HG02642 (cell line): Measurements from ENCODE around the gene GLIPR1.
"Not testable (repeated sequence)": the region's sequence is repeated elsewhere in the genome, so short reads cannot be mapped to it uniquely, and the experiment has no call there.

ENCODE experiments used
- ATAC-seq: cut with Tn5 transposase; IDR thresholded peaks from one replicate; pipeline ENCODE4 v1.9.1; 2021; ENCODE audit warnings: mild to moderate bottlenecking; ENCODE audit not compliant: unreplicated experiment, poor library complexity

Gene GLIPR1

DNA sequence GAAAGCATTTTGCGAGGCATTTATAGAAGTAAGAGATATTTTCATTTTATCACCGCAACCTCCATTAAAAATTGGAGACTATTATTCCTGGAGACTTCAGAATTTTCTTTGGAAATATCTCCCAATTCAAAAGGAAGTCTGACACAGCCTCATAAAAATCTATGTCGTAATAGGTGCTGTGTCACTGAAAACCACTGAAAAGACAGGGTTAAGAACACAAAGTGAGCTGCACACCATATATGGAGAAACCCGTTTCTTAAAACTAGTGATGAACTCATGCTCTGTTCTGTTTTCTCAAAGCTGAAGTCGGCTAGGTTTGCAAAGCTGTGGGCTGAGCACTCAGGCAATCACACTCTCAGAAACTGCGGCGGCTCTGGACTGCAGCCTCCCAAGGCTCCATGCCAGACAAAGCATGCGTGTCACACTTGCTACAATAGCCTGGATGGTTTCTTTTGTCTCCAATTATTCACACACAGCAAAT, at the start of gene GLIPR1:
TSS of gene GLIPR1 (plus strand) at position 287 of the 481 bp plus-strand sequence. CDS start at position 413, 126 bp downstream.
- ATAC-seq = peak; percentile 89

DNA sequence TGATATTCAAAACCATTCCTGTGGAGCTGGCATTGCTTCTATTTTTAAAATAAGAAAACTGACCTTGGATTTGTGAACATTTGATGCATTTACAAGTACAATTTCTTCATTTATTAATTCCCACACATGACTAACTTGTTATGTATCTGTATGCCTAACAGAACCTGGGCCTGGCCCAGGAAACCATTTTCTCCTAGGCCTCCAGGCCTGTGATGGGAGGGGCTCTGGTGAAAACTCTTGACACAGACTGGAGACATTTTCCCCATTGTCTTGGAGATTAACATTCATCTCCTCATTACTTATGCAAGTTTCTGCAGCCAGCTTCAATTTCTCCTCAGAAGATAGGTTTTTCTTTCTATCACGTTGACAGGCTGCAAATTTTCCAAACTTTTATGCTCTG, 47.6 kb upstream of the GLIPR1 start:
- no peak for ATAC-seq

DNA sequence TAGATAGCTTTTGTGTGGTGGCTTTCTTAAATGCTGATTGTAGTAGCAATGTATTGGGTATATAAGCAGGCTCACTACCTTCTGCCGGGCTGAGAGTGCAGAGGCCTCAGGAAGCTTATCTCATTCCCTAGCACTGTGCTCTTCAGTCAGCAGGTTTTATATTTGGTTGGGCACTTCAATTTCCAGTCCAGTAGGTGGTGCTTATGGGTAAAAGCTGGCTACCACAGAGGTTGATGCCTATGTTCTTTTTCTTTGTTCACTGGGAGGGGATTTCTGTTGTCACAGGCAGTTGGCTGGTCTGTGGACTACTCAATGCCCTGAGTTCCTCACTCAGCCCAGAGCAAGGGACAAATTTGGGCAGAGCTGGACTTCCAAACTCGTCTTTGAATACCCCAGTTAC, 43.0 kb upstream of the GLIPR1 start:
- peak; percentile 67 for ATAC-seq

DNA sequence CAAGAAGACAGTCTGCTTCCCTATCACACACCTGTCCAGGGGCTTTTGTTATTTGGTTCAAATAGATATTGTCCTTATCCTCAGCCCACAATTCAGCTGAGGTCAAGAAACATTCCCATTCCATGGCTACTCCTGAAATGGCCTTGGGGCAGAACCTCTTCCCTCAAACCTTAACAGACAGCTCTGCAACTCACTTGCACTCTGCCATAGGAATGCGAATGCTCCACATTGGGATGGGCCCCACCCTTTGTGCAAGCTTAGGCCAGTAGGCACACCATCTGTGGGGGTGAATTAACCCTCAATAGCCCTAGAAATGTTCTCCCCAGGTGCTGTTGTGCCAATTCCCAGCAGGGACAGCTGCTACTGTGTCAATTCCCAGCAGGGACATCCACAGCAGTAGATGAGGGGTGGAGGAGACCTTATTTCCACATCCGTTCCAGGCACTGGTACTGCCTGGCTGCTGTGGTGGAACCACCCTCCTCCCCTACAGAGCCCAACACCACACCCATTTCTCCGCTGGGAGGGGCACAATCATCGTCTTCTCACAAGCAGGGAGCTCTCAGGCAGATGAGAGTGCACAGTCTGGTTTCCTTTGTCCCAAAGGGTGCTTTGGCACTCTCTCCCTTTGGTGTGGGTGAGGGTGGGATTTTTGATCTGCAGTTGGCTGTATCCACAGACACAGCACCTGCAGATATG, 42.3 kb upstream of the GLIPR1 start:
- ATAC-seq = no peak

DNA sequence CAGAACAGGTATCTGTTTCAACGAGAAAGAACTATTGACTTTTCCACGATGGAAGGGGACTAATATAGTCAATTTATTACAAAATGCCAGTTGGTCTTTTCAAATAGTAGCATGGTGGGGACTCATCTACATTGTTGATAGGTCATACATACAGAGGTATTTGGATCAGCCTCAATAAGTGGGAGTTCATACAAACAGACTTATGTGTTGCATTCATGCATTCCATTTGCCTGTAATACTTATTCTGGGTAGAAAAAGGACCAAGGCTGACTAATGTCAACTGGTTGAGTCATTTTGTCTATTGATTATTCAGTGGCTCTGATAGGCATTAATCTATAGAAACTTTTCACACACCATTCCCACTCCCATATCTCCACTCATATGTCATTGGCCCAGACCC, 41.5 kb upstream of the GLIPR1 start:
- no peak for ATAC-seq

DNA sequence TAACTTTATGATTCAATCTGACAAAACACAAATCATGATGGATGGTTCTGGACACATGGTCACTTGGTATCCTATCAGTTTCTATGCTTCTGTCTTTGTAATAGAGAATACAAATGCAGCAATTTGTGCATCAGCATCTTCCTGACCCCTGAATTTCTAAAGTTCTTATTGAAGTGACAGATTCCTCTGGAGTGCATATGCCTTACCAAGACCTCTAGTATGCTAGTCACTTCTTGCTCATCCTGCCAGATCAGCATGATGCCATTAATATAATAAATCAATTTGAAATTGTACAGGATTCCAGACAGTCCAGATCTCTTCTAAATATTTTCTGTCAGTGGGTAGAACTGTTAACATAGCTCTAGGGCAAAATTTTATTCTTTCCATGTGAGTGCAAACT, 40.6 kb upstream of the GLIPR1 start:
- ATAC-seq = no peak

DNA sequence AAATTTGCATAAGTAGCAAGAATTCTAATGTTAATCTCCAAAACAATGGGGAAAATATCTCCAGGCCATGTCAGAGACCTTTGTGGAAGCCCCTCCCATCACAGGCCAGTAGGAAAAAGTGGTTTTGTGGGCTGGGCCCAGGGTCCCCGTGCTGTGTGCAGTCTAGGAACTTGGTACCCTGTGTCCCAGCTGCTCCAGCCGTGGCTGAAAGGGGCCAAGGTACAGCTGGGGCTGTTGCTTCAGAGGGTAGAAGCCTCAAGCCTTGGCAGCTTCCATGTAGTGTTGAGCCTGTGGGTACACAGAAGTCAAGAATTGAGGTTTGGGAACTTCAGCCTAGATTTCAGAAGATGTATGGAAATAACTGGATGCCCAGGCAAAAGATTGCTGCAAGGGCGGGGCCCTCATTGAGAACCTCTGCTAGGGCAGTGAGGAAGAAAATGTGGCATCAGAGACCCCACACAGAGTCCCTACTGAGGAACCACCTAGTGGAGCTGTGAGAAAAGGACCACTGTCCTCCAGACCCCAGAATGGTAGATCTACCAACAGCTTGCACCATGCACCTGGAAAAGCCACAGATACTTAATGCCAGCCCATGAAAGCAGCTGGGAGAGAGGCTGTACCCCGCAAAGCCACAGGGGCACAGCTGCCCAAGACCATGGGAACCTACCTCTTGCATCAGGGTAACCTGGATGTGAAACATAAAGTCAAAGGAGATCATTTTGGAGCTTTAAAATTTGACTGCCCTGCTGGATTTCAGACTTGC, 38.7 kb upstream of the GLIPR1 start:
- ATAC-seq = not testable (repeated sequence)

DNA sequence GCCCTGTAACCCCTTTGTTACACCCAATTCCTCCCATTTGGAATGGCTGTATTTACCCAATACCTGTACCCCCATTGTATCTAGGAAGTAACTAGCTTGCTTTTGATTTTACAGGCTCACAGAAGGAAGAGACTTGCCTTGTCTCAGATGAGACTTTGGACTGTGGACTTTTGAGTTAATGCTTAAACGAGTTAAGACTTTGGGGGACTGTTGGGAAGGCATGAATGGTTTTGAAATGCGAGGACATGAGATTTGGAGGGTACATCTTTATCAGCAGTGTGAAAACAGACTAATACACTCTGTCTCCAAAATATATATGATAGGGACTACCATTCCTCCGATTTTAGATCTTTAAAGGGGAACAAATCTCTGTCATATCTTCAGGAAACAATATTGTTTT, 38.1 kb upstream of the GLIPR1 start:
- ATAC-seq = not testable (repeated sequence)

DNA sequence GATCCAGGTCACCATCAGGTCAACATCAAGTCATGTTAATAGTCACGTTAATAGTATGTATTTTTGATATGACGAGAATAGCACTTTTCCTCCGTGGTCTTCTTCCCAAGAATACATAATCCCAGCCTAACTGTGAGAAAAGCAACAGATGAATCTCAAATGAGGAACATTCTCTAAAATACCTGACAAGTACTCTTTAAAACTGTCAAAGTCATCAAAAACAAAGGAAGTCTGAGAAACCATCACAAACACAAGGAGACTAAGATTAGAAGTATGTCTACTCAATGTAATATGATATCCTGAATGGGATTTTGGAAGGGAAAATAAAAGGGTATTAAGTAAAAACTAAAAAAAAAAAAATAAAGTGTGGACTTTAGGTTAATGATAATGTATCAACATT, 36.8 kb upstream of the GLIPR1 start:
- ATAC-seq = no peak

DNA sequence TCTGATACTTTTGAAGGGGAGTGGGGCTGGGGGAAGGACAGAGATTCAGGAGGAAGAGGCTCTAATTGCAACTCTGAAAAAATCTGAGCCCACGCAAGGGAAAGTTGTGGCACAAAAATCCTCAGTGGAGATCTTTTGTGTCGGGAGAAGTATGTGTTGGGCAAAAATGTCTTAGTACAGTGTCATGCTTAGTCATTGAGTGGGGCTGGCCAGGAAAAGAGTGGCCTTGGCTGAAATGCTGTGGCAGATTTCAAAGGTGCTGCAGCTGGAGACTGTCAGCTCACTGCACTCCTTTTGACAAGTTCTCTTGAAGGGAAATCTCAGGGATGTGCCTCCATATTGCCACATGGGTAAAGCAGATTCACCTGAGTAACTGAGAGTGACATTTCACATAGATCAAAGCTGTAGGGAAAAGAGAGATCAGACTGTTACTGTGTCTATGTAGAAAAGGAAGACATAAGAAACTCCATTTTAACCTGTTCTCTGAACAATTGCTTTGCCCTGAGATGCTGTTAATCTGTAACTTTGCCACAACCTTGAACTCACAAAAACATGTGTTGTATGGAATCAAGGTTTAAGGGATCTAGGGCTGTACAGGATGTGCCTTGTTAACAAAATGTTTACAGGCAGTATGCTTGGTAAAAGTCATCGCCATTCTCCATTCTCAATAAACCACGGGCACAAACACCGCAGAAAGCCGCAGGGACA, 36.0 kb upstream of the GLIPR1 start:
- no peak for ATAC-seq

DNA sequence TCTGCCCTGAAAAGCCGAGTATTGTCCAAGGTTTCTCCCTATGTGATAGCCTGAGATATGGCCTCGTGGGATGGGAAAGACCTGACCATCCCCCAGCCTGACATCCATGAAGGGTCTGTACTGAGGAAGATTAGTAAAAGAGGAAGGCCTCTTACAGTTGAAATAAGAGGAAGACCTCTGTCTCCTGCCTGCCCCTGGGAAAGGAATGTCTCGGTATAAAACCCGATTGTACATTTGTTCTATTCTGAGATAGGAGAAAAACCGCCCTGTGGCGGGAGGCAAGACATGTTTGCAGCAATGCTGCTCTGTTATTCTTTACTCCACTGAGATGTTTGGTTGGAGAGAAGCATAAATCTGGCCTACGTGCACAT, 35.4 kb upstream of the GLIPR1 start:
- ATAC-seq = not testable (repeated sequence)

DNA sequence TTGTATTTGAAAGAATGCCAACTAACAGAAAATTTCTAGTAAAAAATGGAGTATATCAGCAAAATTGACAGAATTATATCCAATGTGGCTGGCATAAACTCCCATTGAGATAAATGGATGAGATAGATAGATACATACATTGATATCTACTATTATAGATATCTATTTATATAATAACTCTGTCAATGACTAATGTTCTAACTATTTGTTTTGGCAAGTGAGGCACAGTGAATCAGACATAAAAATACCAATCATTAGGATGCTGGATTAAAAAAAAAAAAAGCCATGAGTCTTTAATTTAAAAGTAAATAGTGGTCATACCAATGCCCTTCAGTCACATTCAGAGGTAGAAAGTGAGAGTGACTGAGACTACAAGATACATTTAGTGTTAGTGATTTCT, 33.7 kb upstream of the GLIPR1 start:
- ATAC-seq = no peak

DNA sequence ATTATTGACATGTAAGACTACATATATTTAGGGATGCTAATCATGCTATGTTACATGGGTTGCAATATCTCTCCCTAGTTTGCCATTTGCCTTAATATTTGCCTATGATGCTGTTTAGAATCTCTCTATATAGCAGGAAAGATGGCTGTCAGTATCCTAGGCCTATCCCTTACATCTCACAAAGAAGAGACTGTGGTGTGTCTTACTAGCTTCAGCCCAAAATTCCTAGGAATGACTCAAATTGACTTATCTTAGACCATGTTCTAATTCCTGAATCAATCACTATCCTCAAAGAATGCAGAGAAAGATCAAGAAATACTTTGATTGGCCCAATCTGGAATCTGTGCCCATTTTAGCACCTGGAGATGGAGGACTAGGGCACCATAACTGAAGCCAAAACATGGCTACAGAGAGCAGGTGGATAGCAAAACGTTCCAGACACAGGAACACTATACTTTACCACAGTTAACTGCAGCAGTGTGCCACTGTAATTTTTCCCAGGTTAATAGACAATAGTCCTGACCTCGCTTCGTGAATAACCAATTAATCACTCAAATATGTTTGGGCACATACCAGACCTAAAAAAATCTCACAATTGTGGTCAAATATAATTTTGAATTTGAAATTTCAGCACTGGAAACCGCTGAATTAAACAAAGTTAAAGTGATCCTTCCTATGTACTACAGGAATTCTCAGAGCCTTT, 32.7 kb upstream of the GLIPR1 start:
- ATAC-seq = no peak

DNA sequence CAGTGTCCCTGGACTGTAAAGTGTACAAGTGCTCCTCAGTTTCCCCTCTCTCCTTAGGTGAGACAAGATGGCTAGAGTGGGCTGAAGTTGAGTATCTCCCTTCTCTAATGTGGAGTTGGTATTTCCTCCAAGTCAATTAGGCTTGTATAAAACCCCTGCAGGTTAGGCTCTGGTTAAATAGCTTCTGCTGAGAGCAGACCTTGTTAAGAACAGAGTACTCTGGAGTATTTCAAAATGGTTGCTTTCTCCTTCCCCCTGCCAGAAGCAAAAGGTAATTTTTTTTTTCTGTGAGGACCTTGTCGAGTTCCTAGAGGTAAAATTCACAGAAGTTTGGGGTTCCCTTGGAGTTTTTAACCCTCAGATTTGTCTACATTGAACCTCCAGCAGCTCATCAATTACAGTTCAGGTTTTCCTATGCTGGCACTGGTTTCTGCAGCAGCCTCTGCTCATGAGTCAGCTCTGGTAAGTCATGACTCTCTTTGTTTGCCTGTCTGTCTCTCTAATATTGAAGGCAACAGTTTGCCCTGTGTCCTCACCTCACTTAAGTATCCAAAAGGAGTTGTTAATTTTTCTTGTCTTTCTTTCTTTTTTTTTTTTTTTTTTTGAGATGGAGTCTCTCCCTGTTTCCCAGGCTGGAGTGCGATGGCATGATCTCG, 27.8 kb upstream of the GLIPR1 start:
- no peak for ATAC-seq

DNA sequence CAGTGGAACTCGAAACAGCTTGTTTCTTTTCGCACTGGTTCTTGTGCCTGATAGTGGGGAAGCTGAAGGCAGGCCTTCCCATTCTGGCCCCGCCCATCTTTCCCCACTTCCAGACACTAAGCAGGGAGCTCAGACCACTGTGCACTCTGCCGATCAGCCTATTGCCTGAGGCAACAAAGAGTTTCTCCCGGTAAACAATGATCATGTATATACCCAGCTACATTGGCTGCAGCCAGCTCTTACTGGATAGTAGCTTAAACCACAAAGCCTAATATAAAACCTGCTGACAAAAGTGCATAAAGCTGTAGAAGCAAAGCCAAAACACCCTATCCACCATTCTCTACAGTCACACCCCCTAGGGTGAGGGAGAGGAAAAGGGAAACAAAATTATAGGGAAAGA, 24.7 kb upstream of the GLIPR1 start:
- no peak for ATAC-seq

DNA sequence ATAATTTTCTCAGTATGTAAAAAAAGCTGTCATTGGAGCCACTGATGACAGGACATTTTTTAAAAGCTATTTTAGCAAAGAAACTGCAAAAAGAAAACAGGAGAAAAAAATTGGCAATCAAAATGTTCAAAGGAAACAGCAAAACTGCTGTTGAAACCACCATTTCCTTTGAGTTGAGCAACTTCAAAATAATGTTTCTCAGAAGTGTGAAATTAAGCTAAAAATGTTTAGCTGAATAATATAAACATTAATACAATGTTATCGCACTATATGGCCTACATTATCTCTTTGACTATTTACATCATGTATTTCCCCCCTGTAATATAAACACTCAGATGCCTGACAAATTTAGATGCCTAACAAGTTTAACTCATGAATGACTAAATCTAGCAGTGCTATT, 23.4 kb upstream of the GLIPR1 start:
- no peak for ATAC-seq

DNA sequence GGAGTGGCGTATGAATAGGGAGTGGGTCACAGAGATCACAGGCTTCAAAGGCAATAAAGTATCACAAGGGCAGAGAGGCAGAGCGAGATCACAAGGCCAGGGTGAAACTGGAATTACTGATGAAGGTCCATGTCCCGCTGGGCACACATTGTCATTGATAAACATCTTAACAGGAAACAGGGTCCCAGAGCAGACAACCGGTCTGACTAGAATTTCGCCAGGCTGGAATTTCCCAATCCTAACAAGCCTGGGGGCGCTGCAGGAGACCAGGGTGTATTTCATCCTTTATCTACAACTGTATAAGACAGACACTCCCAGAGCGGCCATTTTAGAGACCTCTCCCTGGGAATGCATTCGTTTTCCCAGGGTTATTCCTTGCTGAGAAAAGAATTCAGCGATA, 22.7 kb upstream of the GLIPR1 start:
- ATAC-seq = not testable (repeated sequence)

DNA sequence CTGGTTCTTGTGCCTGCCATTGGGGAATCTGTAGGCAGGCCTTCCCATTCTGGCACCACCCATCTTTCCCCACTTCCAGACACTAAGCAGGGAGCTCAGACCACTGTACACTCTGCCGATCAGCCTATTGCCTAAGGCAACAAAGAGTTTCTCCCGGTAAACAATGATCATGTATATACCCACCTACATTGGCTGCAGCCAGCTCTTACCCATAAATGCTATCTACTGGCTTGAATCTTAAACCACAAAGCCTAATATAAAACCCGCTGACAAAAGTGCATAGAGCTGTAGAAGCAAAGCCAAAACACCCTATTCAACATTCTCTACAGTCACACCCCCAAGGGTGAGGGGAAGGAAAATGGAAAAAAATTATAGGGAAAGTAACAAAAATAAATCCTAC, 20.8 kb upstream of the GLIPR1 start:
- no peak for ATAC-seq

DNA sequence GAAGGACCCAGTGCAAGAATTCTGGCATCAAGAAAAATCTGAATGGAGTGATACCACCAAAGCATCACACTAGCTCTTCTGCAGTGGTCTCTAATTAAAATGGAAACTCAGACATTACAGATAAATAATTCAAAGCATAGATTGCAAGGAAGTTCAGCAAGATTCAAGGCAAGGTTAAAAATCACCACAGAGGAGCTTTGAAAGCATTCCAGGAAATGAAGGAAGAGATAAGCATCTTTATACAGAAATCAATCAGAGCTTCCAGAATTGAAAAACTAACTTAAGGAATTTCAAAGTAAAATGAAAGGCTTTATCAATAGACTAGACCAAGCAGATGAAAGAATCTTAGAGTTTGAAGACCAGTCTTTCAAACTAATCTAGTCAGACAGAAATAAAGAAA, 20.4 kb upstream of the GLIPR1 start:
- ATAC-seq = no peak
